Calu3 (cell line): ENCODE measurements around the gene PKP4. TPM values are rescaled to one million over a fixed set of nuclear protein-coding genes. Genes with fewer than 3 reads are reported as not detected.

Experiments used
- BruUV-seq: library from RNA; stranded (reverse); fragments of 400-500 nt; replicated peaks from 2 replicates; lab custom pipeline; 2021; lab: Mats Ljungman, UMichigan
- CTCF ChIA-PET: fragments of 300-600 bp; sonication (Branson Sonifier 250); formaldehyde crosslinking; loops from one replicate; lab custom pipeline; 2022; ENCODE audit warnings: antibody characterized with exemption; lab: Charles Lee
- DNase-seq: peaks from one replicate; pipeline ENCODE4 v3.0.0; 2022
- H3K27ac Mint-ChIP-seq: one replicate; pipeline ENCODE4 v1.8.0; 2022; ENCODE audit warnings: mixed read lengths; ENCODE audit not compliant: unreplicated experiment
- H3K27me3 Mint-ChIP-seq: one replicate; pipeline ENCODE4 v1.8.0; 2022; ENCODE audit warnings: mixed read lengths; ENCODE audit not compliant: unreplicated experiment
- H3K36me3 Mint-ChIP-seq: one replicate; pipeline ENCODE4 v1.8.0; 2022; ENCODE audit warnings: mild to moderate bottlenecking, moderate library complexity, mixed read lengths; ENCODE audit not compliant: insufficient read depth, unreplicated experiment
- H3K4me1 Mint-ChIP-seq: one replicate; pipeline ENCODE4 v1.8.0; 2022; ENCODE audit warnings: mild to moderate bottlenecking, low read depth, mixed read lengths; ENCODE audit not compliant: unreplicated experiment
- H3K4me3 Mint-ChIP-seq: one replicate; pipeline ENCODE4 v1.8.0; 2022; ENCODE audit warnings: mild to moderate bottlenecking, low read depth, moderate library complexity, mixed read lengths; ENCODE audit not compliant: unreplicated experiment
- H3K9me3 Mint-ChIP-seq: one replicate; pipeline ENCODE4 v1.8.0; 2022; ENCODE audit warnings: low read depth, mixed read lengths; ENCODE audit not compliant: unreplicated experiment
- intact Hi-C: fragments of 100-400 bp; cut with micrococcal nuclease; formaldehyde crosslinking; loops from one replicate; pipeline ENCODE4 v1.10.0; 2022; ENCODE audit not compliant: unreplicated experiment
- total RNA-seq: library from RNA; stranded (reverse); gene quantifications from 2 replicates; pipeline ENCODE4 v1.2.3, GENCODE V29; 2022
- TF ChIP-seq, protein P1 (sequence below): fragments of 200-600 bp; IDR thresholded peaks from one replicate; pipeline ENCODE4 v1.8.0; 2022; ENCODE audit warnings: antibody characterized with exemption; ENCODE audit not compliant: unreplicated experiment

PKP4 gene
- total RNA-seq, 1 experiment from 2014 or later, result 137 TPM

- BruUV-seq, result no TSS peak
- H3K4me1 Mint-ChIP-seq, result peaks cover 35% of the 10 kb centered on the region
- H3K27me3 Mint-ChIP-seq, result no peaks in the 10 kb centered on the region
- TF ChIP-seq, protein P1, sequence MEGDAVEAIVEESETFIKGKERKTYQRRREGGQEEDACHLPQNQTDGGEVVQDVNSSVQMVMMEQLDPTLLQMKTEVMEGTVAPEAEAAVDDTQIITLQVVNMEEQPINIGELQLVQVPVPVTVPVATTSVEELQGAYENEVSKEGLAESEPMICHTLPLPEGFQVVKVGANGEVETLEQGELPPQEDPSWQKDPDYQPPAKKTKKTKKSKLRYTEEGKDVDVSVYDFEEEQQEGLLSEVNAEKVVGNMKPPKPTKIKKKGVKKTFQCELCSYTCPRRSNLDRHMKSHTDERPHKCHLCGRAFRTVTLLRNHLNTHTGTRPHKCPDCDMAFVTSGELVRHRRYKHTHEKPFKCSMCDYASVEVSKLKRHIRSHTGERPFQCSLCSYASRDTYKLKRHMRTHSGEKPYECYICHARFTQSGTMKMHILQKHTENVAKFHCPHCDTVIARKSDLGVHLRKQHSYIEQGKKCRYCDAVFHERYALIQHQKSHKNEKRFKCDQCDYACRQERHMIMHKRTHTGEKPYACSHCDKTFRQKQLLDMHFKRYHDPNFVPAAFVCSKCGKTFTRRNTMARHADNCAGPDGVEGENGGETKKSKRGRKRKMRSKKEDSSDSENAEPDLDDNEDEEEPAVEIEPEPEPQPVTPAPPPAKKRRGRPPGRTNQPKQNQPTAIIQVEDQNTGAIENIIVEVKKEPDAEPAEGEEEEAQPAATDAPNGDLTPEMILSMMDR, result no peak
- peak overlapping the region; percentile 39 for H3K27ac Mint-ChIP-seq
- peaks cover 8% of the 10 kb centered on the region for H3K36me3 Mint-ChIP-seq
- CTCF ChIA-PET, result interaction anchor here (0.5 to 0.7 kb wide), 2 partner anchors 103 to 137 kb away, joined by 3 to 5 read pairs; no protein-coding TSS in a partner anchor
- intact Hi-C loops, result no loop called here
- peak; percentile 68 for DNase-seq
- H3K4me3 Mint-ChIP-seq, result peak overlapping the region; percentile 23
- H3K9me3 Mint-ChIP-seq, result no peaks in the 10 kb centered on the region
Measured at GRCh38 chr2:158600155-158600802, 143.5 kb downstream of the PKP4 start.

DNA sequence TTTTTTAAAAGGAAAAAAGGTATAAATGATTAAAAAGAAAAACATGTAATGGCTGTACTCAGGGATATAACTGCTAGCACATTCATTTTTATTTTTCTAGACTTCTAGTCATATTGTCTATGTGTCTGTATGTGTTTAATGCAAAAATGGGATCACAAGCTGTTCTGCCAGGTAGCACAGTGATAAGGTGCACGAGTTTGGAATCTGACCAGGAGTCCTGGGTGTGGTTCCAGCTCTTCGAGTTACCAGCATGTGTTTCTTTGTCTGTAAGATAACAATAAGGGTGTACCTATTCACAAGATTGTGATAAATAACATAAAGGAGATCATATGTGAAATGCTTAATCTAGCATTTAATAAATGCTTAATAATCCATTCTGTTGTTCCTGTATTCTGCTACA, 145.3 kb downstream of the PKP4 start:
- no peak overlapping the region for H3K4me3 Mint-ChIP-seq
- DNase-seq, result peak; percentile 11
- TF ChIP-seq, protein P1, result no peak
- H3K27ac Mint-ChIP-seq, result no peak overlapping the region
- H3K36me3 Mint-ChIP-seq, result peaks cover 8% of the 10 kb centered on the region
- no peaks in the 10 kb centered on the region for H3K27me3 Mint-ChIP-seq
- no TSS peak for BruUV-seq
- peaks cover 35% of the 10 kb centered on the region for H3K4me1 Mint-ChIP-seq
- intact Hi-C loops, result no loop called here
- no peaks in the 10 kb centered on the region for H3K9me3 Mint-ChIP-seq
- CTCF ChIA-PET, result no interaction called here

- TF ChIP-seq, protein P1, result no peak
- H3K4me3 Mint-ChIP-seq, result no peak overlapping the region
- no peaks in the 10 kb centered on the region for H3K9me3 Mint-ChIP-seq
- DNase-seq, result no peak
- CTCF ChIA-PET, result no interaction called here
- BruUV-seq, result no TSS peak
- H3K36me3 Mint-ChIP-seq, result peaks cover 8% of the 10 kb centered on the region
- intact Hi-C loops, result no loop called here
- H3K27ac Mint-ChIP-seq, result no peak overlapping the region
- H3K27me3 Mint-ChIP-seq, result no peaks in the 10 kb centered on the region
- peaks cover 35% of the 10 kb centered on the region for H3K4me1 Mint-ChIP-seq
Measured at GRCh38 chr2:158603205-158603604, 146.5 kb downstream of the PKP4 start.

GRCh38 chr2:158603986-158604385, 147.2 kb downstream of the PKP4 start:
- H3K9me3 Mint-ChIP-seq, result no peaks in the 10 kb centered on the region
- H3K4me1 Mint-ChIP-seq, result peaks cover 30% of the 10 kb centered on the region
- H3K36me3 Mint-ChIP-seq, result peaks cover 8% of the 10 kb centered on the region
- H3K27me3 Mint-ChIP-seq, result no peaks in the 10 kb centered on the region
- no peak for DNase-seq
- TF ChIP-seq, protein P1, result no peak
- H3K27ac Mint-ChIP-seq, result no peak overlapping the region
- H3K4me3 Mint-ChIP-seq, result no peak overlapping the region
- intact Hi-C loops, result no loop called here
- CTCF ChIA-PET, result no interaction called here
- BruUV-seq, result no TSS peak
